Neuronal stem cell (in vitro differentiated cells): Measurements from ENCODE around the gene PRR12.

Source experiments
- DNase-seq: peaks from one replicate; pipeline ENCODE4 v3.0.0-alpha.2; 2013; ENCODE audit warnings: low spot score
- H2AFZ ChIP-seq: one replicate; pipeline ENCODE4 v1.6.1; 2013; ENCODE audit warnings: mild to moderate bottlenecking, low read length, inconsistent platforms
- H2AK5ac ChIP-seq: 2 replicates; pipeline ENCODE4 v1.6.1; 2013; ENCODE audit warnings: low read depth, mild to moderate bottlenecking, inconsistent platforms, low read length, moderate library complexity, mixed read lengths
- H2BK120ac ChIP-seq: 2 replicates; pipeline ENCODE4 v1.6.1; 2013; ENCODE audit warnings: low read depth, mild to moderate bottlenecking, inconsistent platforms, low read length, moderate library complexity, mixed read lengths
- H2BK12ac ChIP-seq: one replicate; pipeline ENCODE4 v1.6.1; 2013; ENCODE audit warnings: low read length, inconsistent platforms
- H2BK15ac ChIP-seq: 2 replicates; pipeline ENCODE4 v1.6.1; 2013; ENCODE audit warnings: mild to moderate bottlenecking, low read length, inconsistent platforms, mixed read lengths
- H2BK5ac ChIP-seq: one replicate; pipeline ENCODE4 v1.6.1; 2013; ENCODE audit warnings: inconsistent platforms, mild to moderate bottlenecking, low read length, moderate library complexity
- H3K14ac ChIP-seq: one replicate; pipeline ENCODE4 v1.6.1; 2013; ENCODE audit warnings: low read length, inconsistent platforms
- H3K18ac ChIP-seq: 2 replicates; pipeline ENCODE4 v1.6.1; 2013; ENCODE audit warnings: low read length, inconsistent platforms
- H3K23ac ChIP-seq: 2 replicates; pipeline ENCODE4 v1.6.1; 2013; ENCODE audit warnings: low read depth, mild to moderate bottlenecking, mixed read lengths, low read length, inconsistent platforms; ENCODE audit not compliant: poor library complexity
- H3K27ac ChIP-seq: replicated peaks from 3 replicates; pipeline ENCODE4 v1.5.1; 2013; ENCODE audit warnings: low read length, inconsistent platforms
- H3K27me3 ChIP-seq, 3 experiments: 2 replicates each; pipeline ENCODE4 v1.6.1; 2013; ENCODE audit warnings: low read length in 3 of 3, mild to moderate bottlenecking in 2 of 3, inconsistent platforms in 1 of 3, low read depth in 1 of 3, mixed read lengths in 1 of 3, moderate library complexity in 1 of 3; ENCODE audit not compliant: control insufficient read depth in 3 of 3, insufficient read depth in 3 of 3
- H3K36me3 ChIP-seq, 2 donors: replicated peaks in 1 of 2; 2 replicates each; pipeline ENCODE4 v1.6.1; 2013; ENCODE audit warnings: low read length in 2 of 2; ENCODE audit not compliant: control insufficient read depth in 2 of 2, insufficient read depth in 2 of 2
- H3K4ac ChIP-seq: 2 replicates; pipeline ENCODE4 v1.6.1; 2013; ENCODE audit warnings: inconsistent platforms, mild to moderate bottlenecking, low read length, moderate library complexity
- H3K4me1 ChIP-seq, 2 donors: 1 replicate in 1 of 2; 2 replicates in 1 of 2; pipeline ENCODE4 v1.6.1; 2013; ENCODE audit warnings: low read length in 2 of 2, low read depth in 1 of 2; ENCODE audit not compliant: control insufficient read depth in 2 of 2, insufficient read depth in 1 of 2
- H3K4me2 ChIP-seq: one replicate; pipeline ENCODE4 v1.6.1; 2013; ENCODE audit warnings: mild to moderate bottlenecking, low read length, inconsistent platforms; ENCODE audit not compliant: insufficient read depth, poor library complexity, severe bottlenecking
- H3K4me3 ChIP-seq, 2 donors: 2 replicates each; pipeline ENCODE4 v1.5.1; 2013; ENCODE audit warnings: low read length in 2 of 2, mild to moderate bottlenecking in 2 of 2, inconsistent platforms in 1 of 2, moderate library complexity in 1 of 2
- H3K79me1 ChIP-seq: one replicate; pipeline ENCODE4 v1.6.1; 2013; ENCODE audit warnings: low read depth, mild to moderate bottlenecking, inconsistent platforms, low read length, moderate library complexity
- H3K9ac ChIP-seq: one replicate; pipeline ENCODE4 v1.6.1; 2013; ENCODE audit warnings: mild to moderate bottlenecking, low read depth, low read length, inconsistent platforms; ENCODE audit not compliant: poor library complexity
- H3K9me3 ChIP-seq, 2 donors: replicated peaks in 1 of 2; 2 replicates each; pipeline versions ENCODE3 to v1.6.1; 2013; ENCODE audit warnings: low read length in 2 of 2, mild to moderate bottlenecking in 2 of 2, inconsistent platforms in 1 of 2, low read depth in 1 of 2, mixed read lengths in 1 of 2, moderate library complexity in 1 of 2; ENCODE audit not compliant: control insufficient read depth in 2 of 2, insufficient read depth in 1 of 2
- H4K8ac ChIP-seq: one replicate; pipeline ENCODE4 v1.6.1; 2013; ENCODE audit warnings: low read depth, mild to moderate bottlenecking, inconsistent platforms, low read length, moderate library complexity
- H4K91ac ChIP-seq: one replicate; pipeline ENCODE4 v1.6.1; 2013; ENCODE audit warnings: low read length, low read depth, mild to moderate bottlenecking, inconsistent platforms; ENCODE audit not compliant: poor library complexity
- WGBS, 2 donors: extraction: QIAGEN DNeasy Blood & Tissue Kit; methylation state at CpG; one replicate each; pipeline ENCODE4 v1.1.7; 2013; ENCODE audit warnings: missing lambda C conversion rate in 2 of 2, mixed read lengths in 1 of 2; ENCODE audit not compliant: insufficient read length in 2 of 2, insufficient replicate concordance in 1 of 2; ENCODE audit errors: extremely low coverage in 2 of 2; 5-methylcytosine and 5-hydroxymethylcytosine counted together

PRR12 gene

GRCh38 chr19:49559928-49560327 lies 31.1 kb upstream of the PRR12 start:
- Histone ChIP-seq H3K4me3 (peak overlapping the region in 1 of 2 donors; percentile 20), H3K9ac (peak overlapping the region; percentile 22), H4K8ac (no peak overlapping the region), H3K4me2 (no peak overlapping the region), H3K4me1 (peaks cover 0 to 11% of the 10 kb centered on the region in 2 donors), H3K79me1 (peaks cover 11% of the 10 kb centered on the region), H2BK12ac (no peak overlapping the region), H2BK120ac (no peak overlapping the region), H3K36me3 (peaks cover 29 to 69% of the 10 kb centered on the region in 2 donors), H3K27ac (no peak overlapping the region), H3K23ac (peak overlapping the region; percentile 3), H2AFZ (no peak overlapping the region), H3K27me3 (no peaks in the 10 kb centered on the region), H2BK15ac (no peak overlapping the region), H2AK5ac (no peak overlapping the region), H2BK5ac (no peak overlapping the region), H4K91ac (no peak overlapping the region), H3K14ac (no peak overlapping the region), H3K9me3 (no peaks in the 10 kb centered on the region), H3K18ac (no peak overlapping the region), H3K4ac (no peak overlapping the region)
- no peak for DNase-seq
- no CpG with 5 or more reads among the region's 15 CpGs for WGBS, 2 donors

- Histone ChIP-seq H3K4ac (no peak overlapping the region), H3K36me3 (peaks cover 28 to 64% of the 10 kb centered on the region in 2 donors), H3K9me3 (no peaks in the 10 kb centered on the region), H2BK5ac (no peak overlapping the region), H3K9ac (peak overlapping the region; percentile 22), H3K4me1 (peaks cover 0 to 11% of the 10 kb centered on the region in 2 donors), H2BK12ac (no peak overlapping the region), H2BK15ac (no peak overlapping the region), H3K79me1 (peaks cover 11% of the 10 kb centered on the region), H2BK120ac (no peak overlapping the region), H3K18ac (no peak overlapping the region), H3K23ac (no peak overlapping the region), H4K91ac (no peak overlapping the region), H3K14ac (no peak overlapping the region), H3K4me2 (no peak overlapping the region), H3K4me3 (peak overlapping the region in 1 of 2 donors; percentile 20), H4K8ac (no peak overlapping the region), H2AFZ (no peak overlapping the region), H3K27ac (no peak overlapping the region), H3K27me3 (no peaks in the 10 kb centered on the region), H2AK5ac (no peak overlapping the region)
- no CpG with 5 or more reads among the region's 15 CpGs for WGBS, 2 donors
- no peak for DNase-seq
These were observed 30.6 kb upstream of the PRR12 start for GRCh38 chr19:49560358-49560900.

GRCh38 chr19:49564616-49565045 lies 26.4 kb upstream of the PRR12 start:
- Histone ChIP-seq H2BK5ac (no peak overlapping the region), H2AFZ (no peak overlapping the region), H3K4me2 (no peak overlapping the region), H2BK12ac (no peak overlapping the region), H3K27me3 (no peaks in the 10 kb centered on the region), H4K91ac (no peak overlapping the region), H3K23ac (no peak overlapping the region), H3K14ac (no peak overlapping the region), H3K36me3 (peaks cover 4 to 31% of the 10 kb centered on the region in 2 donors), H4K8ac (no peak overlapping the region), H3K9ac (no peak overlapping the region), H2BK15ac (no peak overlapping the region), H2BK120ac (no peak overlapping the region), H2AK5ac (no peak overlapping the region), H3K18ac (no peak overlapping the region), H3K4me3 (no peak overlapping the region), H3K9me3 (no peaks in the 10 kb centered on the region), H3K79me1 (peaks cover 15% of the 10 kb centered on the region), H3K4me1 (no peaks in the 10 kb centered on the region), H3K27ac (no peak overlapping the region), H3K4ac (no peak overlapping the region)
- WGBS, 2 donors = no CpG with 5 or more reads among the region's 6 CpGs
- no peak for DNase-seq

GRCh38 chr19:49565261-49565660 lies 25.7 kb upstream of the PRR12 start:
- Histone ChIP-seq H3K27me3 (no peaks in the 10 kb centered on the region), H2AK5ac (no peak overlapping the region), H2BK12ac (no peak overlapping the region), H2BK5ac (no peak overlapping the region), H4K8ac (no peak overlapping the region), H3K27ac (no peak overlapping the region), H3K4me2 (no peak overlapping the region), H3K9ac (no peak overlapping the region), H2BK120ac (no peak overlapping the region), H3K18ac (no peak overlapping the region), H3K4ac (no peak overlapping the region), H3K9me3 (no peaks in the 10 kb centered on the region), H3K4me1 (peaks cover 0 to under 1% of the 10 kb centered on the region in 2 donors), H3K79me1 (peaks cover 11% of the 10 kb centered on the region), H3K14ac (no peak overlapping the region), H3K23ac (no peak overlapping the region), H3K4me3 (no peak overlapping the region), H3K36me3 (peaks cover 2 to 24% of the 10 kb centered on the region in 2 donors), H2BK15ac (no peak overlapping the region), H4K91ac (no peak overlapping the region), H2AFZ (no peak overlapping the region)
- DNase-seq = no peak
- WGBS, 2 donors = no CpG with 5 or more reads among the region's 4 CpGs
